Activated CD4-positive, CD25-positive, alpha-beta regulatory T cell treated with anti-CD3 and anti-CD28 coated beads, Interleukin-2, amount 50 U/mL, for 16 hours (primary cell): ENCODE results near the gene LRCH4.

ENCODE experiments used
- DNase-seq: peaks from one replicate; pipeline ENCODE4 v3.0.0-alpha.2; 2020; ENCODE audit warnings: low read depth, low spot score

The LRCH4 gene

DNA sequence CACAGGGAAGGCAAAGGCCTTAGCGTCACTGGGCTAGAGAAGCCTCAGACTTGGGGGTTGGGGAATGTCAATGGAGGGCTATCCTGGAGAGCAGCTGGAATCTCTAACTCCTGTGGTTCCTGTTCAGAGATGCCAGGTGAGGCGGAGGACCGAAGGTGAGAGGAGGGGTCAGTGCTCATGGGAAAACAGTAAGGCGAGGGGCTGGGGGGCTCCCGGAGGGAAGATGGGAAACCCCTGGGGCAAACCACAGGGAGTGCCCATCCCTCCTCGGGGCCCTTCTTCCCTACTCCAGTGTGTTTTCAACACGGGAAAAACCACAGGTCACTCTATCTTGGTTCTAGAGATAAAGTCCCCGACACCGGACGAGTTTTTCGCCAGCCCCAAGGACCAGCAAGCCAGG is 3.3 kb downstream of the LRCH4 start:
- no peak for DNase-seq

DNA sequence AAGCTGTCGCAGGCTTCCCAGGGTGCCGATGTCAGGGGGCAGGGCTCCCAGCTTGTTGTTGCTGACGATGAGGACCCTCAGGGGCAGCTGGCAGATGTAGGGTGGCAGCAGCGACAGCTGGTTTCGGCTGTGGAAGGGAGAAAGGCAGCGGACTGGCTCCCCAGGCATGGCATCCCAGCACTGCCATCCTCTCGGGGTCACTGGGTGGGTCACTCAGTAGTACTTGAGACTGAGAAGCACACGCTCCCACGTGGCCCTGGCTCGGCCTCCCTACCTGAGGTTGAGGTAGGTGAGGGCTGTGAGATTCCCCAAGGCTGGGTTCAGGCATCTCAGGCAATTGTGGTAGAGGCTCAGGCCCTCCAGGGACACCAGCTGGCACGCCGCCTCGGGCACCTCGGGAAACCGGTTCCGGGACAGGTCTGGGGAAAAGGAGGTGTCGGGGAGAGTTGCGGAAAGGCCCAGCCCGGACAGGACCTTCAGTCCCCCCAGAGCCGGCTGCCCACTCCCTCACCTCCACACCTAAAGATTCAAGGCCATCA is 3.8 kb downstream of the LRCH4 start:
- DNase-seq = no peak

DNA sequence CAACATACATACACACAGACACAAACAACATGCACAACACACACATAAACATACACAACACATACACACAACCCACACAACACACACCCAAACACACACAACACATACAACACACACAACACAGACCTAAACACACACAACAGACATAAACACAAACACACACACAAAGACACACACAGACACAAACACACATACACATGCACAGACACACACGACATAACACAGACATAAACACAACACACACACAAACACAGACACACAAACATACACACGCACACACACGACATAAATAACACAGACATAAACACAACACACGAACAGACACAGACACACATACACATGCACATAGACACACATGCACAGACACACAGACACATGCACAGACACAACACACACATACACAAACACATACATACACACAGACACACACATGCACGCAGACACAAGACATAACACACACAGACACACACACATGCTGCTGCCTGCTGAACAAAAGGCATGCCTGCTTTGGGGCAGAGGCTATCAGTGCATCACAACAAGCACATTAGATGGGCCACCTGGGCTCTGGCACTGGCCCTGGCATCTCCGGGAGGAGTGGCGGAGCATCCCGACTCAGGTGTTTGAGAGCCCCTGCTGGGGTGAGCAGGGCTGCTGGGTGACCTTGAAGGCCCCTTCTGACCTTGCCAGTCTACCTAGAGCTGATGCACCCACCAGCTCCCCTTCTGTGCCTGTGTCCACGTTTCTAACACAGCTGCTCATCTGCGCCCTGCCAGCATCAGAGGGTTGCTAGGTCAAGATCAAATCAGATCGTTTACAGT is 5.3 kb downstream of the LRCH4 start:
- DNase-seq = no peak

DNA sequence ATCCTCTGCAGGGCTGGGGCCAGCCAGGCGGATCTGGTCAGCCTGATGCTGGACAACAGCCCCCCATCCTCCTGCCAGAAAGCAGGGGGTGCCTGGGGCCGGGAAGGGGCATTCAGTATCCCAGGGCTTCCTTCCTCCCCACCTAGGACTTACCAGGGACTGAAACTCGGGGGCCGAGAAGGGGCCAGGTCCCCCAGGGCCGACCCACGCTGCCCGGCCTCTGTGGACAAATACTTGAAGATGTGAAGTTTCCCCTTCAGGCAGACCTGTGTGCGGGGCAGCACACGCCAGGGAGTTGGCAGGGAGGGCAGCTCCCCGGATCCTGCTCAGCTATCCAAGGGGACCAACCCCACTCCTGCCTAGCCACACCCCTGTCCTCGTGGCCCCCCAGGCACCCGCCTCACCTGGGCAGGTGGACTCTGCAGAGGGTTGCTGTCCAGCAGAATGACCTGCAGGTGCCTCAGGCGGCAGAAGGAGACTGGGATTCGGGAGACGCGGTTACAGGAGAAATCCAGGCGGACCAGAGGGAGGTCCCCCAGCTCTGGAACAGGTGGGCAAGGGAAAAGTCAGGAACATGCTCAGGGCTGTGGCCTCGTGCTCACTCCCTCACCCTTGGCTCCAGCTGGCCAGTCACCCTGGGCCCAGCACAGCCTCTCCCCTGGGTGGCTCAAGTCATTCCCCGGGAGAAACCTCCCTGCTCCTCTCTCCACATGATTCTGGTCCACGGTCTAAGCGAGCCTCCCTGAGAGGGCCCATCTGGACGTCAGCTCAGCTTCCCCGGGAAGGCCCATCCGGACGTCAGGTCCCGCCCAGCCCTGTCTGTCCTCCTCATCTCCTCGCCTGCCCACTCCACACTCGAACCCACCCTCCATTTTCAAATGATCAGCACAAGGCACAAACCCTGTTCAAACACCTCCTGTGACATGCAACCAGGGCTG is 7.4 kb downstream of the LRCH4 start:
- no peak for DNase-seq

DNA sequence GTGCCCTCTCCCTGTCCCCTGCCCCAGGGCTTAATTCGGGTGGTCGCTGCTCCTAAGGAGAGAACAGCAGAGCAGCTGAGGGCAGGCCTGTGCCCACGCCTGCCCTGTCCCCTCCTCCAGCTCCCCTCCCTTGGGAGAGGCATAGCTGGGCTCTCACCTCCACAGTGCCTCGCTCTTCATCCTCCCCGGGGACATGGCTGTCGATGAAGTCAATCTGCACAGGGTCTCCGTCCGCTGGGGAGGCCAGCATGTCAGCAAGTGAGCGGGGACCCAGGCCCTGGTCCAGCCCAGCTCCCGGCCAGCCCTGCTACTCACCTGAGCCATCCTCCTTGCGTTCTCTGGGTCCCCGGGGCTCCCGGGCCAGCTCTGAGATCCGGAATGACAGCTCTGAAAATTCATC is 8.4 kb downstream of the LRCH4 start:
- DNase-seq = no peak

DNA sequence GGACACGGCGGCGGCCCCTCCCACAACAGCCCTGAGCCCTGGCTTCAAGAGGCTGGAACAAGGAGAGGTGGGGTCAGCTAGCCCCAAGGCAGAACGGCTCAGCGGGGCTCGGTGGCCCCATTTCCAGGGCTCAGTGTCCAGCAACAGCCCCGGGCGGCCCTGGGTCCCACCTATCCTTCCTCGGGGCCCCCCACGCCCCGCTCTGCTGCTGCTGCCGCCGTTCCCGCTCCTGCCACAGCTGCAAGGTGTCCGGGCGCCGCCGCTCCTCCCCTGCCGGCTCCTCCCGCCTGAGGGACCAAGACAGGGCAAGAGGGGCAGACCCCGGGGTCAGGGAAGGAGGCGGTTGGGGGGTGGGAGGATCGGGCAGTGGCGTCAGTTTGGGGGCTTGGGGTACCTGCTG is 8.8 kb downstream of the LRCH4 start:
- no peak for DNase-seq

DNA sequence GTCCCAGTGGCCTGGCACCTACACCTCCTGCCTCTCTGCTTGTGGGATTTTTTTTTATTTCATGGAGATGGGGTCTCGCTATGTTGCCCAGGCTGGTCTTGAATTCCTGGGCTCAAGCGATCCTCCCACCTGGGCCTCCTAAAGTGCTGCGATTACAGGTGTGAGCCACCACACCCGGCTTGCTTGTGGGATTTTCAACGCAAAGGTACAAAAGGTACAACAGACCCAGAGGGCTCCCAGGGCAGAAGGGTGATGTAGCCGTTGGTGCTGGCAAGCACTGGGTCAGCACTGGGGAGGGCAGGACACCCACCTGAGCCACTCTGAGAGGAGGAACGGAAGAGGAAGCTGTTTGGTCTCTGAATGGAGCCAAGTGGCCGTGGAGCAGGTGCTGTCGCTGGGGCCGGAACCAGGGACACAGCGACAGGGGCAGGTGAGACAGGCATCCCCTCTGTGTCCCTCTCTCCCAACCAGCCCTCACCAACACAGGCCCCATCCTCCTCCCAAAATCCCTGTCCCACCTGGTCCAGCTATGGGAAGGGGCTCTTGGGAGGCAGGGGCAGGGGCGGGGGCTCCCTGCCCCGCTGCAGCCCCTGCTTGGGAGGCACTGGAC is 9.4 kb downstream of the LRCH4 start:
- DNase-seq = no peak

DNA sequence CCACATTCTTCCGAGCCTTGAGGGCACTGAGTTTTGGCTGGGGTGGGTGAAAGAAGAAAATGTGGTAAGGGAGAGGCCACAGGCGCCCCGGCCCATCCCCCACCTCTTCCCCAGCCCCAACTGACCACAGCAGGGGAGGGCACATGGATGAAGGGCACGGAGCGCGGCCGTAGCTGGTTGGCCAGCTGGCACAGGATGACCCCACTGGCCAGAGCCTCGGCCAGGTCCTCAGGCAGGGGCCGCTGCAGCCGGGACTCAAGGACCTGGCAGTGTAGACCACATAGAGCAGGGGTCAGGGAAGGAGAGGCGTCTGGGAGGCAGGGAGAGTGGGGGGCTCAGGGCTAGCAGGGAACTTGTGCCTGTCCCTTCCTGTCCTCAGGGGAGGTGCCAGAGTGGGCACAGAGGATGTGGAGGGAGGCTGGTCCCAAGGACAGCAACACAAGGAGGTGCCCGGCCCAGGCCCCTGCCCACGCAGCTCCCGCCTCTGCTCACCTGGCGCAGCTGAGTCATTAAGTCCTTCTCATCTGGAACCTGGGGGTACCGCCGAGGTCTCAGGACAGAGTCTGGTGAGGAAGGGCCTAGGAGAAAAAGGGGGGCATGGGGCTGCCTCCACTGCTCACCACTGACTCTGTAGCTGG is 10.1 kb downstream of the LRCH4 start:
- DNase-seq = no peak

DNA sequence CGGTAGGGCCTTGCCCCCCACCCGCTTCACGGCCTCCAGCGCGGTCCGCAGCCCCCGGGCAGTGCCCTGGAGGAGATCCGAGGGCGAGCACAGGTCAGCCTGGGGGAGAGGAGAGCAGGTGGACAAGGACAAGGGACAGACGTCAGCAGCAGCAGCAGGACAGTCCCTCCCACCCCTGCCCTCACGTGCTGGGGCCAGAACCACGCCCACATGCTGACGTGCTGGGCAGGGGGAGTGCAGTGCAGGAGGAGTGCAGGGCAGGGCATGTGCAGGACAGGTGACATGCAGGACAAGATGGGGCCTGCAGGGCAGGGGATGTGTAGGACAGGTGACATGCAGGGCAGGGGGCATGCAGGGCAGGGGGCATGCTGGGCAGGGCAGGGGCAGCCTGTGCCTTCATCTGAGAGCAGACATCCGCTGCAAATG is 10.7 kb downstream of the LRCH4 start:
- DNase-seq = no peak

DNA sequence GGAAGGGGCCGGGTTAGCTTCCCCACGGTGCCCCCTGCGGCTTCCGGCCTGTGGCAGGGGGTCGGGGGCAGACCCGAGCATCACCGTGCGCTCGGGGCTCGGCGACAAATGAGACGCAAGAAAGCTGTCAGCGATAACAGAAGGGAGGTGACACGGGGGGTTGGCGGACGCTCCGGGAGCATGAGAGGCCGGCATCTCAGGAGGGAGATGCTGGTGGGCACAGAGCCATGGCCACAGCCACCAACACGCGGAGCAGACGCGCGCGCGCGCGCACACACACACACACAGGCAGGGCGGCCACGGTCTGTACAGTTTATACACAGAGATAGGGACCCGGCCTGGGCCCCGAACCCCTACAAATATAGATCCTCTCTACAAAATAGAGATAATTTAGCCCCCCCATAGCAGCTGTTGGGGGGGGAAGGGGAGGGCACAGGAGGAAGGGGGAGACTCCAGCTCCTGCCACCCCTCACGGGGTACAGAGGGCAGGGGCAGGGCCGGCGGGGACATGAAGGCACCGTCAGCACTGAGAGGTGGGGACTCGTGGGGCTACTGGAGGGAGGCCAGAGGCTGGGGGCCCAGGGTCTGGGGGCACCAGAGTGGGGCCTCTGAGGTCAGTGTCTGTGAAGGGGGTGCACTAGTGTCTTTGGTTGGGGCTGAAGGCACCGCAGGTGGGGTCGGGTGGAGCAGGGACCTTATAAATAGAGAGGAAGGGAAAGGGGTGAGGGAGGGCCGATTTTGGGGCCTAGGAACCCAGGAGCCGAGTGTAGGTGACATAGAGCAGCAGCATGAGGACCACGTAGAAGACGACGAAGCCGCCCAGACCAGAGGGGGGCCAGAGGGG is 11.3 kb downstream of the LRCH4 start:
- no peak for DNase-seq

DNA sequence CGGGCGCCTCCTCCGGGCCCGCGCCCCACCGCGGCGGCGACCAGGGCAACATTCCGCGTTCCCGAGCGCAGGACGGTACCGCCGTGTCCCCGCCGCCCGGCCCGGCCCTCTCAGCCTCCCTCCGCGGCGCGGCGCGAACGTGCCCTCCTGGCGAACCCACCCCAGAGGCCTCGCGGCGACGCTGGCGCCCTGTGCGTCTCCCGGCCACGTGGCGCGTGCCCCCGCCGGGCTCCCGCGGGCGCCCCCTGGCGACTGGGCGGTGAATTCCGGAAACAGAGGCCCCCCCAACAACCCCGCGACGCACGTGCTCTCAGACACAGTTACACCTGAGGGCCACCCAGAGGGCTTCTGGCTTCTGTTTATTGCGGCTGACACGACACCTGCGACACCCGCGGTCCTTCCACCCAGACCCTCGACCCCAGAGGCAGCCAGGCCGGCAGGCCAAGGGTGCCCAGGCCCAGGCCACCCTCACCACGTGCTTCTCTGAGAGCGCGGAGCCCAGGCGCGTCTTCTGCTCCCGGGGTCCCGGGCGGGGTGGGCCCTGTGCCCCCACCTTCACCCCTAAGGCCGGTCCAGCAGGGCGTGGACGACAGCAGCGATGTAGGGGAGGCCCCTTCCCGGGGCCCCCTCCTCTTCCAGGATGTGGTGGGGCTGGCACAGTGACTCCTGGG is 12.1 kb downstream of the LRCH4 start, which contains the start of gene SAP25:
TSS of gene SAP25 (minus strand) at position 210 of the 671 bp plus-strand sequence. CDS start at position 52, 158 bp downstream.
- DNase-seq = no peak

DNA sequence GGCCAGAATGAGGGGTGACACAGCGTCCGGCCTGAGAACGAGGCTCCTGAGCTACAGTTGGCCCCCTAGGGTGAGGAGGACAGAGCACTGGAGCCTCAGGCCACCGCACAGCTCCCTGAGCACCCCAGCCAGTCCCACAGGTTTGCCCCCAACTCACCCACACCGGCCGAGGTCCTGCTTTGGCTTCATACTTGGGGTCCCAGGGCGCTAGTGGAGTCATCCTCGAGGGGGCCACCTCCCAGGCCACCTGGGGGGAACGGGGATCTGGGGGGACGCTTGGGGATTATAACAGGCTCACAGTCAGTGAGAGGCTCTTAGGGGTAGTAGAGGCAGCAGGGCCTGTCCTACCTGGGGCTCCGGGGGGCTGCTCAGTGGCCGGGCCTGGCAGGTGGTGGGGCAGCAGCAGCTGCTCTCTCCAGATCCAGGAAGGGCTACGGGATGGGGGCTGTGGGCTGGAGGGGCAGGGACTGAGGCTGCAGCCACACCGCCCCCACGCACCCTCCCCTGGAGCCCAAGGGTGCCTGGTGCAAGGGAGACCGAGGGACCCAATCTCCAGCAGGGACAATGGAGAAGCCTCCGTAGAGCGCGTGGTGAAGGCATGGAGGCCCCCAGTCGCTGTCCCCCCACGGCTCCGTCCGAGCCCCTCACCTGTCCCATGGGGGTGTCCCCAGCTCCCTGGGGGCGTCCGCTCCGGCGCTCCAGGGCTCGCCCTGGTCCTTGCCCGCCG is 12.8 kb downstream of the LRCH4 start:
- no peak for DNase-seq

DNA sequence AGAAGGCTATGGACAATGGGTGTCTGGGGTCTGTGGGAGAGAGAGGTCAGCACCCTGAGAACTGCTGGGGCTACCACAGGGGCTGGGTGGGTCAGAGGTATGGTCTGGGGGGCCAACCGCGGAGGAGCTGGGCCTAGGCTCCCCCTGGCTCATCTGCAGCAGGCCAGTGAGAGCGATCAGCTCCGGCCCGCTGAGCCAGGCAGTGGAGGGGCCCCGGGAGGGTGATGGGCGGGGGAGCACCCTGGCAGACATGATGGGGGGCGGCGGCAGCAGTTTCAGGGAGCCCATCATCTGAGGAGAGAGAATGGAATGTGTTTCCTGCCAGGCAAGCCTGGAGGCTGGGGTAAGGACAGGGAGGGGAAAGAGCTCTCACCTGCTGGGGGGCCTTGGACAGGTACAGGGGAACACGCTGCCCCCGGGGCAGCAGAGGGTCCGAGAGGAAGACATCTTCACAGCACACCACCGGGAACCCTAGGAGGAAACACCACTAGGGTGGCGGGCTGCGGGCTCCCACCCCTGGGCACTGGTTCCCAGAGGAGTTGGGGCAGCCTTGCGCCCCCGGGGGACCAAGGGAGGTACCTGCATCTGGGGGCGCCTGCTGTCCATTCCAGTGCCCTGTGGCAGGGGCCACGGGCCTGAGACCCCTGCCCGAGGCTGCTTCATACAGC is 13.5 kb downstream of the LRCH4 start:
- DNase-seq = no peak

DNA sequence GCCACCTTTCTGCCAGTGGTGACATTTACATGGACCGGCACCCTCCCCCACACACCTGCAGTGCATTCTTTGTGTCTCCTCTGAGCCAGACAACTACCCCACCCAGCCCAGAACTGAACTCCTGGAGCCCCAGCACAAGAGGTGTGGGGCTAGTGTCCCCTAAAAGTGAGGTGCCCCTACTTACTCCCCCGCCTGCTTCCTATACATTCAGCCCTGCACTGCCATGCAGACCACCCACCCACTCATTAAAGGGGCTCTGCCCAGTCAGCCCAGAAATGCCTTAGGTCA is 14.2 kb downstream of the LRCH4 start:
- no peak for DNase-seq

DNA sequence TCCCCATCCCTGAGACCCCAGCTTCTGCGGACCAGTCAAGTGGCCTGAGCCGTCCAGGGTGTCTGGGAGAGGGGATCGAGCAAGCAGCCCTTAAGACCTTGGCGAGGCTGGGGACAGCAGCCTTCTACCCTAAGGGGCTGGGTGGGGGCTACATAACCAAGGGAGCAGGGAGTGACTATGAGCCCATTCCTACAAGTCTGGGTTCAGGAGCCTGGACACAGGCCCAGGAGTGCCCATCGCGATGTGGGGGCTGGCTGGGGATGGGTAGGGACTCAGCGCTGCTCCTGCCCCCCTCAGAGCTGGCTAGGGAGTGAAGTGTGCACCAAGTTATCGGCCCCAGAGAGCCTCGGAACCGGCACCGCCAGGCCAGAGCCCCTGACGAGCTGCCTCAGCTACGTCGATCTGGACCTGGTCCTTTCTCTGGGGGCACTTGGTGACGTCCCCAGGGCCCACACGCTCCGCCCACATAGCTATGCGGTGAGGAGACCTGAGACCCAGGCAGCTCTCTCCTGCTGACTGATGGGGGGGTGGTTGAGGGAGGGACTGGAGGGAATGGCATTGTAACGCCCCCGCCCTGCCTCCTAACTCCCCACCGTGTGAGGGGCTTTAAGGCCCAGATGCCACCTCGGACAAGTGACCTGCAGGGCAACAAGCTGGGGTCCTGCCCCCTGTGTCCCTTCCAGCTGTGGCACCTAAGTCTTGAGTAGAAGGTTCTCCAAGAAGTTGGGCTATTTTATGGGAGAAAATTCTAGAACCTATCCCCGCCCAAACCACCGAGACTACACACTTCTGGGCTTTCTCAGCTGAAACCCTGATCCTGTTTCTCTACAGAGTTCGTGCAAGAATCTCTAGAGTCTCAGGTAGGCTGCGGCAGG is 14.7 kb downstream of the LRCH4 start:
- DNase-seq = no peak

DNA sequence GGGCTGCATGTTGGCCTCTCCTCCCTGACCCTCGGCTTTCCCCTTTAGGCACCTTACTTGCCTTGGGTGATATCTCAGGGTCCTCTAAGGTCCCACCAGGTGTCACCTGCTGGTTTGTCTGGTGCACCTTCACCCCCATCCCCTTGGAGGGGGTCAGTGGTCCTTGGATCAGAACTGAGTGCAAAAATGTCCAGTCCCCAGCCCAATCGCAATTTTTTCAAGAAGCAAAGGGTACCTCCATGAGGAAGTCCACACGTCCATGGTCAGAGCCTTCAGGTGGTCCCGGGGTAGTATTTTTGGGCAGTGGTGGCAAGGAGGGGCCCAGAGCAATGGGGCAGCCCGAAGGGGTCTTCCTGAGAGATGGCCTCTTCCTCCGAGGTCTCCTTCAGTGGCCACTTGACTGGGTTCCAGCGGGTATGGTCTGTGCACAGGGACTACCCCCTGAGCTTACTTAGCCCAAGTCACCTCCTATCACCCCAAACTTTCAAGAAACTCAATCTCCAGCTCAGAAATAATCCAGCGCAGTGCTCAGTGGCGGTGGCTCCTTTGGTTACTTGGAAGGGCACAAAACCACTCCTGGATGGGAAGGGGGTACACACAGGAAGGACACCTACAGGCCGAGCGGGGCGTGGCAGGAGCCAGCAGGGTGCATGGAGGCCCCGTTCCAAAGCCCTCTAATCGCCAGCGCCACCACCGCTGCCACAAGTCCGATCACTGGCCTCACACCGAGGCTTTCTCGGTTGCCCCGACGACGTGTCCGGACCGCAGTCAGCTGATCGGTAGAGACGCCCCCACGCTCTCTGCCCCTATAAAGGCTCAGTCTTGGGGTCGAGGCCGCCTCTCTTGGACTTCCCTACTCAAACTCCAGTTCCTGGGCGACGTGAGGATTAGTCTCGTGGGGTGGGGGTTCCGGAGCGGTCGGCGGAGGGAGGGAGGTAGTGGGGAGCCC is 16.8 kb downstream of the LRCH4 start:
- no peak for DNase-seq
